ENCODE measurements around the gene CAP2.

- TF ChIP-seq CTCF (IDR thresholded peaks at IDR 0.05 in 4 of 5, conservative IDR thresholded peaks at IDR 0.05 in 1 of 5) (no peak), POLR2A (IDR thresholded peaks at IDR 0.05) (no peak)
These were observed 158.1 kb downstream of the CAP2 start for GRCh38 chr6:17551383-17551958.

Data from gastrocnemius medialis (tissue), 4 donors.